ENCODE measurements around the gene RTRAF. TPM values are rescaled to one million over a fixed set of nuclear protein-coding genes. Genes with fewer than 3 reads are reported as not detected.

Gene RTRAF
- total RNA-seq, 1 experiment from 2014 or later, result 184 TPM

DNA sequence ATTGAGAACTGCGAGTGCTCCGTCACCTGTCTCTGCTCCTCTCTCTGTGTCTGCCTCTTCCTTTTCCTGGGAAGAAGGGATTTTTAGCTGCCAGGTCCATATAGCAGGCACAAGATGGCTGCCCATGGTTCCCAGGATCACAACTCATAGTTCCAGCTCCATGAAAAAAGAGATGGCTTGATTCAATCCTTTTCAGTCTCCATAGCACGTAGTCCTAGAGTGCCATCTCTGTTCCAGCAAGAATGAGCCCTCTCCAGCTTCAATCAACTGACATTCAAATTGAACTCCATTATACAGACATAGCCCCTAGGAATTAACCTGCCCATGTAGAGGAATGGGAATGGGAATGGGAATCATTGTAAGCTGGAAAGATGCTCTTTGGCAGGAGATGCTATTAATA, 34.7 kb upstream of the RTRAF start:
- no peak overlapping the region for H3K4me3 ChIP-seq
- no peak overlapping the region for H3K4me2 ChIP-seq
- H3K27ac ChIP-seq, result no peak overlapping the region
- no peaks in the 10 kb centered on the region for H3K9me3 ChIP-seq (ENCODE audit: insufficient read depth, low read depth)
- intact Hi-C loops (cut with micrococcal nuclease; ENCODE audit: unreplicated experiment), result no loop called here
- TF ChIP-seq, protein P1, sequence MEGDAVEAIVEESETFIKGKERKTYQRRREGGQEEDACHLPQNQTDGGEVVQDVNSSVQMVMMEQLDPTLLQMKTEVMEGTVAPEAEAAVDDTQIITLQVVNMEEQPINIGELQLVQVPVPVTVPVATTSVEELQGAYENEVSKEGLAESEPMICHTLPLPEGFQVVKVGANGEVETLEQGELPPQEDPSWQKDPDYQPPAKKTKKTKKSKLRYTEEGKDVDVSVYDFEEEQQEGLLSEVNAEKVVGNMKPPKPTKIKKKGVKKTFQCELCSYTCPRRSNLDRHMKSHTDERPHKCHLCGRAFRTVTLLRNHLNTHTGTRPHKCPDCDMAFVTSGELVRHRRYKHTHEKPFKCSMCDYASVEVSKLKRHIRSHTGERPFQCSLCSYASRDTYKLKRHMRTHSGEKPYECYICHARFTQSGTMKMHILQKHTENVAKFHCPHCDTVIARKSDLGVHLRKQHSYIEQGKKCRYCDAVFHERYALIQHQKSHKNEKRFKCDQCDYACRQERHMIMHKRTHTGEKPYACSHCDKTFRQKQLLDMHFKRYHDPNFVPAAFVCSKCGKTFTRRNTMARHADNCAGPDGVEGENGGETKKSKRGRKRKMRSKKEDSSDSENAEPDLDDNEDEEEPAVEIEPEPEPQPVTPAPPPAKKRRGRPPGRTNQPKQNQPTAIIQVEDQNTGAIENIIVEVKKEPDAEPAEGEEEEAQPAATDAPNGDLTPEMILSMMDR (conservative IDR thresholded peaks at IDR 0.05), result no peak
- TF ChIP-seq EZH2 (IDR thresholded peaks at IDR 0.05; ENCODE audit: low read depth), result no peak
- ChIA-PET CTCF (no interaction called here), POLR2A (ENCODE audit: unreplicated experiment) (no interaction called here)
- no peaks in the 10 kb centered on the region for H3F3A ChIP-seq (ENCODE audit: insufficient read depth, low read depth)
- H2AFZ ChIP-seq, result no peak overlapping the region
- no peaks in the 10 kb centered on the region for H3K27me3 ChIP-seq (ENCODE audit: insufficient read depth, low read depth)
- no peaks in the 10 kb centered on the region for H3K36me3 ChIP-seq (ENCODE audit: low read depth)
- no peaks in the 10 kb centered on the region for H3K79me2 ChIP-seq (ENCODE audit: low read depth)
- DNase-seq, result no peak
- no peaks in the 10 kb centered on the region for H4K20me1 ChIP-seq (ENCODE audit: insufficient read depth)
- no peaks in the 10 kb centered on the region; the same call in 1 of the 2 replicates for H3K9me2 ChIP-seq (ENCODE audit: insufficient read depth)
- no TSS peak for BruUV-seq (replicated peaks)
- no peaks in the 10 kb centered on the region for H3K4me1 ChIP-seq (replicated peaks; ENCODE audit: insufficient read depth)

GRCh38 chr14:51957950-51958349, 31.4 kb upstream of the RTRAF start:
- no peaks in the 10 kb centered on the region for H3F3A ChIP-seq (ENCODE audit: insufficient read depth, low read depth)
- no peak overlapping the region for H3K4me2 ChIP-seq
- CTCF ChIA-PET, result no interaction called here
- H3K27ac ChIP-seq, result no peak overlapping the region
- no peak overlapping the region for H2AFZ ChIP-seq
- no peak for DNase-seq
- no peaks in the 10 kb centered on the region for H3K36me3 ChIP-seq (ENCODE audit: low read depth)
- POLR2A ChIA-PET (ENCODE audit: unreplicated experiment), result no interaction called here
- H3K9me3 ChIP-seq (ENCODE audit: insufficient read depth, low read depth), result no peaks in the 10 kb centered on the region
- H3K4me3 ChIP-seq, result no peak overlapping the region
- no peaks in the 10 kb centered on the region for H3K79me2 ChIP-seq (ENCODE audit: low read depth)
- no peaks in the 10 kb centered on the region; the same call in 1 of the 2 replicates for H3K9me2 ChIP-seq (ENCODE audit: insufficient read depth)
- H3K27me3 ChIP-seq (ENCODE audit: insufficient read depth, low read depth), result no peaks in the 10 kb centered on the region
- H4K20me1 ChIP-seq (ENCODE audit: insufficient read depth), result no peaks in the 10 kb centered on the region
- no peaks in the 10 kb centered on the region for H3K4me1 ChIP-seq (replicated peaks; ENCODE audit: insufficient read depth)
- BruUV-seq (replicated peaks), result no TSS peak
- intact Hi-C loops (cut with micrococcal nuclease; ENCODE audit: unreplicated experiment), result no loop called here
- no peak for TF ChIP-seq EZH2 (IDR thresholded peaks at IDR 0.05; ENCODE audit: low read depth)
- TF ChIP-seq, protein P1 (conservative IDR thresholded peaks at IDR 0.05), result no peak

DNA sequence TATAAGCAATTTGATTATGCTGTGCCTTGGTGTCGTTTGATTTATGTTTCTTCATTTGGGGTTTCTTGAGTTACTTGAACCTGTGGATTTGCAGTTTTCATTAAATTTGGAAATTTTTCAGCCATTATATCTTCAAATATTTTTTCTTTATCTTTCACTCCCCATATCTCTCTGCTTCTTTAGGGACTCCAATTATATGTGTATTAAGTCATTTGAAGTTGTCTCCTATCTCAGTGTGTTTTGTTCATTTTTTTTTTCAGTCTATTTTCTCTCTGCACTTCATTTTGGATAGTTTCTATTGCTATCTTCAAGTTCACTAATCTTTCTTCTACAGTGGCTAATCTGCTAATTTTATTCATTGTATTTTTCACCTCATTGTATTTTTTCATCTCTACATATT, 29.4 kb upstream of the RTRAF start:
- H3K79me2 ChIP-seq (ENCODE audit: low read depth), result no peaks in the 10 kb centered on the region
- H3K36me3 ChIP-seq (ENCODE audit: low read depth), result no peaks in the 10 kb centered on the region
- ChIA-PET CTCF (no interaction called here), POLR2A (ENCODE audit: unreplicated experiment) (no interaction called here)
- no peak overlapping the region for H3K4me2 ChIP-seq
- no peaks in the 10 kb centered on the region for H4K20me1 ChIP-seq (ENCODE audit: insufficient read depth)
- H3K9me2 ChIP-seq (ENCODE audit: insufficient read depth), result no peaks in the 10 kb centered on the region; the same call in 1 of the 2 replicates
- intact Hi-C loops (cut with micrococcal nuclease; ENCODE audit: unreplicated experiment), result no loop called here
- no TSS peak for BruUV-seq (replicated peaks)
- no peak for DNase-seq
- TF ChIP-seq EZH2 (IDR thresholded peaks at IDR 0.05; ENCODE audit: low read depth), result no peak
- TF ChIP-seq, protein P1 (conservative IDR thresholded peaks at IDR 0.05), result no peak
- H3K4me3 ChIP-seq, result no peak overlapping the region
- H3K9me3 ChIP-seq (ENCODE audit: insufficient read depth, low read depth), result no peaks in the 10 kb centered on the region
- H3K27me3 ChIP-seq (ENCODE audit: insufficient read depth, low read depth), result no peaks in the 10 kb centered on the region
- H2AFZ ChIP-seq, result no peak overlapping the region
- H3F3A ChIP-seq (ENCODE audit: insufficient read depth, low read depth), result no peaks in the 10 kb centered on the region
- H3K27ac ChIP-seq, result no peak overlapping the region
- H3K4me1 ChIP-seq (replicated peaks; ENCODE audit: insufficient read depth), result no peaks in the 10 kb centered on the region

All from PC-9 (cell line).